H1 (cell line): Measurements from ENCODE around the gene NTN1. TPM values are rescaled to one million over a fixed set of nuclear protein-coding genes. Genes with fewer than 3 reads are reported as not detected.

ENCODE experiments used
- CTCF ChIA-PET: fragments of 300-600 bp; sonication (Branson Sonifier 250); formaldehyde crosslinking; loops from one replicate; lab custom pipeline; 2021; ENCODE audit not compliant: partially characterized antibody; lab: Charles Lee
- POLR2A ChIA-PET: fragments of 300-600 bp; sonication (Branson Sonifier 250); formaldehyde crosslinking; loops from one replicate; lab custom pipeline; 2021; ENCODE audit warnings: inconsistent platforms; ENCODE audit not compliant: partially characterized antibody; lab: Charles Lee
- DNase-seq, 2 experiments: peaks; one replicate each; pipeline versions ENCODE4 v3.0.0 to v3.0.0-alpha.2; 2010 to 2022; ENCODE audit warnings: low spot score in 2 of 2, low read depth in 1 of 2, mixed read lengths in 1 of 2
- FAIRE-seq: peaks from 2 replicates; lab custom pipeline; 2011; peaks lifted over from hg19 to GRCh38; lab: Jason Lieb, UNC
- H2AFZ ChIP-seq: 2 replicates; pipeline ENCODE4 v1.8.1; 2012; ENCODE audit warnings: low read length, inconsistent platforms
- H2AK5ac ChIP-seq: 2 replicates; pipeline ENCODE4 v1.6.1; 2013; ENCODE audit warnings: low read depth, low read length
- H2BK120ac ChIP-seq: replicated peaks from 2 replicates; pipeline ENCODE3; 2013; ENCODE audit warnings: low read depth, low read length, inconsistent platforms
- H2BK12ac ChIP-seq: 2 replicates; pipeline ENCODE4 v1.6.1; 2013; ENCODE audit warnings: low read depth, low read length
- H2BK15ac ChIP-seq: 2 replicates; pipeline ENCODE4 v1.6.1; 2013; ENCODE audit warnings: low read length
- H2BK20ac ChIP-seq: 2 replicates; pipeline ENCODE4 v1.6.1; 2013; ENCODE audit warnings: low read length
- H2BK5ac ChIP-seq: 2 replicates; pipeline ENCODE4 v1.6.1; 2013; ENCODE audit warnings: low read depth, low read length
- H3K14ac ChIP-seq: 2 replicates; pipeline ENCODE4 v1.6.1; 2013; ENCODE audit warnings: inconsistent platforms; ENCODE audit not compliant: insufficient read length
- H3K18ac ChIP-seq: 2 replicates; pipeline ENCODE4 v1.6.1; 2013; ENCODE audit warnings: low read length; ENCODE audit errors: extremely low read depth
- H3K23ac ChIP-seq: 2 replicates; pipeline ENCODE4 v1.6.1; 2013; ENCODE audit warnings: inconsistent platforms; ENCODE audit not compliant: insufficient read length
- H3K23me2 ChIP-seq: 2 replicates; pipeline ENCODE4 v1.6.1; 2013; ENCODE audit warnings: low read depth, low read length
- H3K27ac ChIP-seq: 2 replicates; pipeline ENCODE4 v1.6.1; 2011; ENCODE audit warnings: low read depth, low read length, inconsistent platforms
- H3K27me3 ChIP-seq, 4 experiments: replicated peaks in 1 of 4; 1 replicate in 1 of 4; 2 replicates in 3 of 4; pipeline versions ENCODE4 v1.6.1 to v1.8.1; 2011 to 2013; ENCODE audit warnings: low read length in 3 of 4, mild to moderate bottlenecking in 3 of 4, inconsistent platforms in 2 of 4, mixed read lengths in 2 of 4, moderate library complexity in 1 of 4; ENCODE audit not compliant: control insufficient read depth in 3 of 4, insufficient read depth in 3 of 4; ENCODE audit errors: extremely low read depth in 1 of 4
- H3K36me3 ChIP-seq, 4 experiments: 2 replicates each; pipeline versions ENCODE4 v1.6.1 to v1.8.1; 2011 to 2013; ENCODE audit warnings: mild to moderate bottlenecking in 4 of 4, low read length in 3 of 4, moderate library complexity in 2 of 4, control low read depth in 1 of 4, inconsistent platforms in 1 of 4; ENCODE audit not compliant: insufficient read depth in 4 of 4, control insufficient read depth in 2 of 4
- H3K4ac ChIP-seq: replicated peaks from 2 replicates; pipeline ENCODE3; 2013; ENCODE audit warnings: low read length, low read depth, mixed read lengths, inconsistent platforms; ENCODE audit not compliant: insufficient read length
- H3K4me1 ChIP-seq, 4 experiments: replicated peaks in 1 of 4; 1 replicate in 1 of 4; 2 replicates in 3 of 4; pipeline versions ENCODE4 v1.6.1 to v1.8.1; 2011 to 2013; ENCODE audit warnings: low read length in 3 of 4, inconsistent platforms in 2 of 4, mixed read lengths in 1 of 4; ENCODE audit not compliant: insufficient read depth in 4 of 4, control insufficient read depth in 3 of 4
- H3K4me2 ChIP-seq, 2 experiments: 2 replicates each; pipeline versions ENCODE4 v1.6.1 to v1.8.1; 2011 to 2013; ENCODE audit warnings: low read depth in 2 of 2, low read length in 2 of 2, control low read depth in 1 of 2, inconsistent platforms in 1 of 2, mild to moderate bottlenecking in 1 of 2; ENCODE audit not compliant: insufficient read depth in 1 of 2
- H3K4me3 ChIP-seq, 4 experiments: fragments of 200-600, 300-600 bp in 1 of 4; sonication (generic), shearing (Covaris generic), sonication (Bioruptor Twin) in 1 of 4; 2 replicates each; pipeline versions ENCODE4 v1.5.1 to v1.8.1; 2011 to 2016; ENCODE audit warnings: low read length in 4 of 4, low read depth in 3 of 4, control low read depth in 2 of 4, inconsistent platforms in 2 of 4, mild to moderate bottlenecking in 2 of 4, mixed read lengths in 1 of 4, moderate library complexity in 1 of 4; ENCODE audit not compliant: insufficient read depth in 2 of 4; ENCODE audit errors: extremely low read depth in 1 of 4
- H3K56ac ChIP-seq: replicated peaks from 2 replicates; pipeline ENCODE3; 2013; ENCODE audit warnings: low read depth, mild to moderate bottlenecking, mixed read lengths, low read length, inconsistent platforms; ENCODE audit not compliant: insufficient read length
- H3K79me1 ChIP-seq: 2 replicates; pipeline ENCODE4 v1.6.1; 2013; ENCODE audit warnings: low read depth, low read length, control low read depth
- H3K79me2 ChIP-seq, 2 experiments: 2 replicates each; pipeline versions ENCODE4 v1.6.1 to v1.8.1; 2012 to 2013; ENCODE audit warnings: low read length in 2 of 2, mild to moderate bottlenecking in 2 of 2, inconsistent platforms in 1 of 2; ENCODE audit not compliant: insufficient read depth in 2 of 2, control insufficient read depth in 1 of 2
- H3K9ac ChIP-seq, 4 experiments: replicated peaks in 1 of 4; 1 replicate in 1 of 4; 2 replicates in 3 of 4; pipeline versions ENCODE4 v1.6.1 to v1.8.1; 2011 to 2013; ENCODE audit warnings: low read depth in 3 of 4, low read length in 3 of 4, control low read depth in 2 of 4, mild to moderate bottlenecking in 2 of 4, moderate library complexity in 2 of 4, inconsistent platforms in 1 of 4; ENCODE audit errors: extremely low read depth in 1 of 4
- H3K9me3 ChIP-seq, 2 experiments: 2 replicates each; pipeline versions ENCODE4 v1.6.1 to v1.8.1; 2012 to 2013; ENCODE audit warnings: mild to moderate bottlenecking in 2 of 2, moderate library complexity in 2 of 2, control low read depth in 1 of 2, inconsistent platforms in 1 of 2, low read depth in 1 of 2, low read length in 1 of 2, mixed read lengths in 1 of 2; ENCODE audit not compliant: insufficient read depth in 2 of 2
- H4K20me1 ChIP-seq, 2 experiments: replicated peaks in 1 of 2; 2 replicates each; pipeline versions ENCODE3 to v1.8.1; 2011 to 2013; ENCODE audit warnings: inconsistent platforms in 2 of 2, low read length in 2 of 2, mild to moderate bottlenecking in 1 of 2; ENCODE audit not compliant: insufficient read depth in 2 of 2, control insufficient read depth in 1 of 2
- H4K5ac ChIP-seq: 2 replicates; pipeline ENCODE4 v1.6.1; 2013; ENCODE audit warnings: low read length, low read depth, mixed read lengths, inconsistent platforms; ENCODE audit not compliant: insufficient read length
- H4K8ac ChIP-seq: 2 replicates; pipeline ENCODE4 v1.8.0; 2013; ENCODE audit warnings: mild to moderate bottlenecking, moderate library complexity, low read length, inconsistent platforms; ENCODE audit not compliant: insufficient read depth; ENCODE audit errors: extremely low read depth
- H4K91ac ChIP-seq: replicated peaks from 2 replicates; pipeline ENCODE3; 2013; ENCODE audit warnings: low read length, mixed read lengths, inconsistent platforms; ENCODE audit not compliant: insufficient read length
- NRF1 ChIP-seq: IDR thresholded peaks from 2 replicates; pipeline ENCODE4 v1.6.1; 2011; ENCODE audit warnings: mild to moderate bottlenecking, low read depth, low read length, improper control_type of control experiment
- RFX5 ChIP-seq: IDR thresholded peaks from 2 replicates; pipeline ENCODE4 v1.6.1; 2011; ENCODE audit warnings: low read depth, low read length, improper control_type of control experiment, borderline replicate concordance
- TAF7 ChIP-seq: optimal IDR thresholded peaks from 2 replicates; pipeline ENCODE3; 2011; ENCODE audit warnings: low read depth, mild to moderate bottlenecking, inconsistent platforms, low read length, moderate library complexity, borderline replicate concordance
- ZNF274 ChIP-seq: IDR thresholded peaks from 2 replicates; pipeline ENCODE4 v1.7.0; 2012; ENCODE audit warnings: low read length, borderline replicate concordance; ENCODE audit errors: extremely low read depth
- WGBS, 2 experiments: shearing (Covaris generic) in 1 of 2; methylation state at CpG; one replicate each; pipeline versions ENCODE4 v1.1.6 to v1.1.7; 2013 to 2015; ENCODE audit warnings: low lambda C conversion rate in 2 of 2, mixed read lengths in 2 of 2, inconsistent platforms in 1 of 2, low coverage in 1 of 2, missing lambda C conversion rate in 1 of 2; ENCODE audit not compliant: insufficient replicate concordance in 2 of 2, insufficient coverage in 1 of 2, insufficient read length in 1 of 2; ENCODE audit errors: extremely low coverage in 1 of 2, missing lambda C conversion rate in 1 of 2; 5-methylcytosine and 5-hydroxymethylcytosine counted together
- polyA plus RNA-seq, 7 experiments: library from polyadenylated mRNA; depleted of rRNA in 3 of 7; stranded (reverse) in 5 of 7; unstranded in 2 of 7; fragments of >200 nt in 5 of 7; fragments of 200-250 nt in 2 of 7; gene quantifications; 1 replicate in 5 of 7; 2 replicates in 1 of 7; 4 replicates in 1 of 7; pipeline versions ENCODE4 v1.2.1 to v1.2.3, GENCODE V29; 2011 to 2013; ENCODE audit warnings: missing spikeins in 2 of 7, mixed read lengths in 2 of 7
- total RNA-seq: library from RNA; stranded (reverse); fragmentation: NEBNext Ultra II Directional; extraction: Animal tissue kit (Norgen Biotek cat#: 25700); gene quantifications from 2 replicates; pipeline ENCODE4 v1.2.1, GENCODE V29; 2021
- TF ChIP-seq, protein P1 (sequence below): IDR thresholded peaks from 2 replicates; pipeline ENCODE4 v1.6.1; 2012; ENCODE audit warnings: inconsistent platforms

The NTN1 gene
- total and polyA plus RNA-seq, 2 of the 8 experiments (the other 6 are each of a cell fraction or from before 2014, with no cell fraction given): 2.0 to 2.3 TPM

DNA sequence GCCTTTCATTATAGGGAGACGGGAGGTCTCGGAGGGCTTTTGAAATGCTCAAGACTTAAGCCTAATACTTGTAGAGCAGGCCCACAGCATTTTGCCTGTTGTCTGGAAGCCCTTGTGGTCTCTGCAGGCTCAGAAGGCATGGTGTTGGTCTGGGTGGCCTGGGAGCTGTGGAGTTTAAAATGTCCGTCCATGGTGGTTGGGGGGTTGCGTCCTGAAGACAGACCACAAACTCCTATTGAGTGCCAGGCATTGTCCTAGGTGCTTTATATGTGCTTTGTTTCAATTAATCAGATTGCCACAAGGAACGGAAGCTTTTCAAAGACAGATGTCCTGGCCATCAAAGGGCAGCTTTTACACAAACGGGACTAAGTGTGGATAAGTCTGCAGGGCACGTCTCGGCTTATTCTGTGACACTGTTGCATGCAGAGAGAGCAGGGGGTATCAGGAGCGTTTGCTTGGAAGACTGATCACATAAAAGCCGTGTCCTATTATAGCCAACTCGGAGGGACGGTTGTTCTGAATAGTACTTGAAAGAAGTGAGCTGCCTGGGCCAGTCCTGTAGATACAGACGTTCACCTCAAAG is 7.8 kb downstream of the NTN1 start:
- no peak overlapping the region for H3K9ac ChIP-seq
- H3K79me2 ChIP-seq: no peaks in the 10 kb centered on the region
- H2AK5ac ChIP-seq: no peak overlapping the region
- no peak overlapping the region for H4K91ac ChIP-seq
- WGBS, 2 experiments: 90% methylated on average over 13 of the region's 13 CpGs; no CpG with 5 or more reads in 1 of the 2 experiments
- no peak overlapping the region for H3K4me3 ChIP-seq
- no peaks in the 10 kb centered on the region for H3K9me3 ChIP-seq
- no peak overlapping the region for H3K27ac ChIP-seq
- H2BK12ac ChIP-seq: no peak overlapping the region
- no peaks in the 10 kb centered on the region for H3K23me2 ChIP-seq
- POLR2A ChIA-PET: interaction anchor here (1.5 kb wide), 1 partner anchor 135 kb away, joined by 3 read pairs; no protein-coding TSS in a partner anchor
- no peak overlapping the region for H2AFZ ChIP-seq
- peaks cover 2 to 11% (median 9%) of the 10 kb centered on the region in 4 experiments; a peak in 6 of 7 replicates for H3K4me1 ChIP-seq
- peaks cover 2 to 3% of the 10 kb centered on the region in 2 experiments for H4K20me1 ChIP-seq
- no peak overlapping the region for H3K56ac ChIP-seq
- peaks cover 6 to 24% (median 18%) of the 10 kb centered on the region in 4 experiments for H3K27me3 ChIP-seq
- H2BK20ac ChIP-seq: no peak overlapping the region
- TF ChIP-seq TAF7 (no peak), RFX5 (no peak), ZNF274 (no peak), NRF1 (no peak)
- TF ChIP-seq, protein P1, sequence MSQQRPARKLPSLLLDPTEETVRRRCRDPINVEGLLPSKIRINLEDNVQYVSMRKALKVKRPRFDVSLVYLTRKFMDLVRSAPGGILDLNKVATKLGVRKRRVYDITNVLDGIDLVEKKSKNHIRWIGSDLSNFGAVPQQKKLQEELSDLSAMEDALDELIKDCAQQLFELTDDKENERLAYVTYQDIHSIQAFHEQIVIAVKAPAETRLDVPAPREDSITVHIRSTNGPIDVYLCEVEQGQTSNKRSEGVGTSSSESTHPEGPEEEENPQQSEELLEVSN: no peak
- no peaks in the 10 kb centered on the region for H3K79me1 ChIP-seq
- no peak overlapping the region for H2BK120ac ChIP-seq
- no peak overlapping the region for H3K14ac ChIP-seq
- CTCF ChIA-PET: interaction anchor here (0.8 to 1.2 kb wide), 3 partner anchors 21 to 50 kb away, joined by 3 read pairs; no protein-coding TSS in a partner anchor
- H3K18ac ChIP-seq: no peak overlapping the region
- H2BK5ac ChIP-seq: no peak overlapping the region
- no peak overlapping the region for H4K5ac ChIP-seq
- H3K23ac ChIP-seq: no peak overlapping the region
- H3K36me3 ChIP-seq: no peaks in the 10 kb centered on the region
- no peak overlapping the region for H3K4me2 ChIP-seq
- FAIRE-seq (no peak), DNase-seq (no peak)
- H2BK15ac ChIP-seq: no peak overlapping the region
- H3K4ac ChIP-seq: no peak overlapping the region
- no peak overlapping the region for H4K8ac ChIP-seq
